AG10803 (cell line): ENCODE measurements around the gene TXNDC11.

ENCODE experiments used
- DNase-seq: peaks from one replicate; pipeline ENCODE4 v3.0.0; 2010; ENCODE audit warnings: low read depth
- H3K4me3 ChIP-seq: 2 replicates; pipeline ENCODE4 v1.5.1; 2011; ENCODE audit warnings: mild to moderate bottlenecking, low read length, control low read depth
- TF ChIP-seq, protein P1 (sequence below): conservative IDR thresholded peaks from 2 replicates; pipeline ENCODE4 v1.5.1; 2011; ENCODE audit warnings: mild to moderate bottlenecking, low read length, control low read depth, inconsistent platforms

The TXNDC11 gene

DNA sequence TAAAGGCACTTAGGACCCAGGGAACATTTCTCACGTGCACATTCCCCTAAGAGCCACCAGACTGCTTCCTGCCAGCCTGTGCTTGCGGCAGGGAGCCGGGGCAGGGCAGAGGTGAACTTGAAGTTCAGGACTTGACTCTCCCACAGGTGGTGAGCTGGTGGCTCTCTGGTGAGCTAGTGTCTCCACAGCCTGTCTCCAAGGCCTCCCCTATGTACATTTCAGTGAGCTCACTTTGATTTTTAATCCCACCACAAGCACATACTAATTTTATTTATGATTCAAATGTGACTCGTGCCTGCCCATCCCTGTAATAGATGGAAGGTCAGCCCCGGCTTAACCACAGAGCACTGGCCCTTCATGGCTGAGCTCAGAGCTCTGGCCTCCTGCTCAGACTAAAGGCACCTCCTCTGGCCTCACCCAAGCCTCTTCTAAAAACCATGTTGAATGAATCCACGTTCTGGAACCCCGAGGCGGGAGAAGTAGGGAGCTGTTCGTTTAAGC lies 65.2 kb downstream of the TXNDC11 start:
- TF ChIP-seq, protein P1, sequence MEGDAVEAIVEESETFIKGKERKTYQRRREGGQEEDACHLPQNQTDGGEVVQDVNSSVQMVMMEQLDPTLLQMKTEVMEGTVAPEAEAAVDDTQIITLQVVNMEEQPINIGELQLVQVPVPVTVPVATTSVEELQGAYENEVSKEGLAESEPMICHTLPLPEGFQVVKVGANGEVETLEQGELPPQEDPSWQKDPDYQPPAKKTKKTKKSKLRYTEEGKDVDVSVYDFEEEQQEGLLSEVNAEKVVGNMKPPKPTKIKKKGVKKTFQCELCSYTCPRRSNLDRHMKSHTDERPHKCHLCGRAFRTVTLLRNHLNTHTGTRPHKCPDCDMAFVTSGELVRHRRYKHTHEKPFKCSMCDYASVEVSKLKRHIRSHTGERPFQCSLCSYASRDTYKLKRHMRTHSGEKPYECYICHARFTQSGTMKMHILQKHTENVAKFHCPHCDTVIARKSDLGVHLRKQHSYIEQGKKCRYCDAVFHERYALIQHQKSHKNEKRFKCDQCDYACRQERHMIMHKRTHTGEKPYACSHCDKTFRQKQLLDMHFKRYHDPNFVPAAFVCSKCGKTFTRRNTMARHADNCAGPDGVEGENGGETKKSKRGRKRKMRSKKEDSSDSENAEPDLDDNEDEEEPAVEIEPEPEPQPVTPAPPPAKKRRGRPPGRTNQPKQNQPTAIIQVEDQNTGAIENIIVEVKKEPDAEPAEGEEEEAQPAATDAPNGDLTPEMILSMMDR, result no peak
- no peak overlapping the region for H3K4me3 ChIP-seq
- DNase-seq, result peak; percentile 10

DNA sequence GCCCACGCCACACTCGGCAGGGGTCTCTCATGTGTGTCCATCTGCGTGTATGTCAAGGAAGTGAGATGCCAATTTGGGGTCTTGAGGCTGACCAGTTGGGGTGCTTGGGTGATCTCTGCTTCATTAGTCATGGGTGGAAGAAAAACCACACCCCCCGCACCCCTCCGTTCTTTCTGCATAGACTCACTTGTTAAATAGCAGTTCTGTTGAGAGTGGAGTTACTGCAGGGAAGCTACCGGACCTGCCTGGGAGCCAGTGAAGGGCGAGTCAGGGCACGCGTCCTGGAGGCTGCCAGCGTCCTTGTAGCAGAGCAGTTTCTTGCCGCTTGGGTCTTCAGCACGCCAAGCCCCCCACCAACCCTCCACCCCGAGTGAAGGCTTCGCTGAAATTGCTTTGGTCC lies 65.9 kb downstream of the TXNDC11 start:
- no peak for DNase-seq

DNA sequence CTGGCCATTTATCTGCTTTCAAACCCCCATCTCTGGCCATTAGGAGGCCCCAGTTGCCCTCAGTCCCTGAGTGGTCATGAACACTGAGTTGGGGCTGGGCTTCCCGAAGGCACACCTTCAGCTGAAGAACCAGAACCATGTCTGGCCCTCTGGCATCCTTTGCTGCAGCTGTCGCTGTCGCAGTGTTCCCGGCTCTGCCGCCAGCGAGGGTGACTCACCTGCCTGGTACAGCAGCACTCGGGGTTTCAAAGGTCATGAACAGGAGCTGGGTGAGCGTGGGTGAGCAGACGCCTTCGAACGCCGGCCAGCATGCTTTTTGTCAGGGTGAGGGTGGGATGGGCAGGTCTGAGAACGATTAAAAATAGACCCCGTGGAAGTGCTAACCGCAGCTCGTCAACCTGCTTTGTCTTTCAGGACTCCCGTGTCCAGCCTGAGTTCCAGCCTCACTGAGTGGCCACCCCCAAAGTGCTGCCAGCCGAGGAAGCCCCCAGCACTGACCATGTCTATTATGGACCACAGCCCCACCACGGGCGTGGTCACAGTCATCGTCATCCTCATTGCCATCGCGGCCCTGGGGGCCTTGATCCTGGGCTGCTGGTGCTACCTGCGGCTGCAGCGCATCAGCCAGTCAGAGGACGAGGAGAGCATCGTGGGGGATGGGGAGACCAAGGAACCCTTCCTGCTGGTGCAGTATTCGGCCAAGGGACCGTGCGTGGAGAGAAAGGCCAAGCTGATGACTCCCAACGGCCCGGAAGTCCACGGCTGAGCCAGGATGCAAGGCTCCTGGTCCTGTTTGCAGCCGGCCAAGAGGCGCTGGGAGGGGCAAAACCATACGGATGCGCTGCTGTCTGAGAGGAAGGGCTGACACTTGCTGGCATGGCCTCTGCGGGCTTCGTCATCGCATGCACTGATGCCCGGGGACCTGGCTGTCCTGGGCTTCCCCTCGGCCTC lies 66.8 kb downstream of the TXNDC11 start:
- TF ChIP-seq, protein P1, result no peak
- H3K4me3 ChIP-seq, result no peak overlapping the region
- DNase-seq, result no peak

More for the DNA sequence above, 65.9 kb downstream of the TXNDC11 start:
- TF ChIP-seq, protein P1, result no peak
- no peak overlapping the region for H3K4me3 ChIP-seq

DNA sequence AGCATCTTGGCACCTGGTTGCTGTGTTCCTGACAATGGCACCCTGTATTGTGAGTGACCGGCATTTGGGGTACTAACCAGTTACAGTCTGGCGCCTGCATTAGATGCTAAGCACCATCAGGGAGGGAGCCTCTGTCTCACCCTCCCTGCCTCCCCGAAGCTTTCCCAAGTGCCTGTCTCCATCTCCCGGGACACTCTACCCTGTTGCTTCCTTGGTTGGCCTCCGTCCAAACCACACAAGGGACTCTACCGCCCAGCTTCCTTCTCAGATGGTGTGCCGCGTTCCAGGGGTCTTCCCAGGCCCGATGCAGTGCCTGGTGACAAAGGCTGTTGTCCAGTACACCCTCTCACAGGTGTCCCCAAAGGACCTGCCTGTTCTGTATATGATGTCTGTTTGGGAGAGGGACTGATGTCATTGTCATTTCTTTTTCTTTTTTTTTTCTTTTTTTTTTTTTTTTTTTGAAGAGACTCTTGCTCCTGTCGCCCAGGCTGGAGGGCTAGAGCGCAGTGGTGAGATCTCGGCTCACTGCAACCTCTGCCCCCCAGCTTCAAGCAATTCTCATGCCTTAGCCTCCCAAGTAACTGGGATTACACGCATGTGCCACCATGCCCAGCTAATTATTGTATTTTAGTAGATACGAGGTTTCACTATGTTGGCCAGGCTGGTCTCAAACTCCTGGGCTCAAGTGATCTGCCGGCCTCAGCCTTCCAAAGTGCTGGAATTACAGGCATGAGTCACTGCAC lies 67.7 kb downstream of the TXNDC11 start:
- DNase-seq, result no peak
- H3K4me3 ChIP-seq, result no peak overlapping the region
- TF ChIP-seq, protein P1, result no peak

DNA sequence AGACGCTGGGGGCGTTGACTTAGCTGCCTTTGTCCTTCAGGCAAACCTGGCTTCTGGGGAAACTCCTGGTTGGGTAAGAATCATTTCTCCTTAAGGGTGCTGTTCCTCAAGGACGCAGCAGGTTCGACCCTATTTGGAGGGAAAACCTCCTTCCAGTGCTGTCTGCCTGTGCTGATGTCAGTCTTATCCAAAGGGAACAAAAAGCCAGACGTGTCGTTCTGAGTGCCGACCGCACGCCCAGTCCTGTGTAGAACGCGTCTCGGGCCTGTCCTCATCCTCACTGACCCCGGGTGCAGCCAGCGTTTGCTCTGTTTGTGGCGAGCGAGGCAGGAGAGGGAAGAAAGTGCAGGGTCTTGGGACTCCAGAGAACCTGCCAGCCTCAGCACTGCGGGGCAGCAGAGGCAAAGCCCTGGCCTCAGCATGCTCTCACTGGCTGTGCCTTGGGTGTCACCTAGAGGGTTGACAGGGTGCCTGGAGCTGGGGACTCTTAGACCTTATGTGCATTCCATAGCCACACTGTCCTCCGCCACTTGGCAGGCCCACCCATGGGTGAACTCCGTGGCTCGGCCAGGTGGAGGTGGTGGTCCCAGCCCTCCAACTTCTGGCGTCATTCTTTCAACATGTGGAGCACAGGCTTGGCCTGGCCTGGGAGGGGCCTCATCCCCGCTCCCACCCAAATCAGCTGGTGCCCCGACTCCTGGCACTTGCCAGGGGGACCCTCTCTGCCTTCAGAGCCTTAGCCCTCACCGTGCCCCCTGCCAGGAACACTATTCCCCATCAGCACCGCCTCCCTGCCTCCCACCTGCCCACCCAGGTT lies 68.4 kb downstream of the TXNDC11 start:
- no peak overlapping the region for H3K4me3 ChIP-seq
- no peak for DNase-seq
- TF ChIP-seq, protein P1, result no peak

DNA sequence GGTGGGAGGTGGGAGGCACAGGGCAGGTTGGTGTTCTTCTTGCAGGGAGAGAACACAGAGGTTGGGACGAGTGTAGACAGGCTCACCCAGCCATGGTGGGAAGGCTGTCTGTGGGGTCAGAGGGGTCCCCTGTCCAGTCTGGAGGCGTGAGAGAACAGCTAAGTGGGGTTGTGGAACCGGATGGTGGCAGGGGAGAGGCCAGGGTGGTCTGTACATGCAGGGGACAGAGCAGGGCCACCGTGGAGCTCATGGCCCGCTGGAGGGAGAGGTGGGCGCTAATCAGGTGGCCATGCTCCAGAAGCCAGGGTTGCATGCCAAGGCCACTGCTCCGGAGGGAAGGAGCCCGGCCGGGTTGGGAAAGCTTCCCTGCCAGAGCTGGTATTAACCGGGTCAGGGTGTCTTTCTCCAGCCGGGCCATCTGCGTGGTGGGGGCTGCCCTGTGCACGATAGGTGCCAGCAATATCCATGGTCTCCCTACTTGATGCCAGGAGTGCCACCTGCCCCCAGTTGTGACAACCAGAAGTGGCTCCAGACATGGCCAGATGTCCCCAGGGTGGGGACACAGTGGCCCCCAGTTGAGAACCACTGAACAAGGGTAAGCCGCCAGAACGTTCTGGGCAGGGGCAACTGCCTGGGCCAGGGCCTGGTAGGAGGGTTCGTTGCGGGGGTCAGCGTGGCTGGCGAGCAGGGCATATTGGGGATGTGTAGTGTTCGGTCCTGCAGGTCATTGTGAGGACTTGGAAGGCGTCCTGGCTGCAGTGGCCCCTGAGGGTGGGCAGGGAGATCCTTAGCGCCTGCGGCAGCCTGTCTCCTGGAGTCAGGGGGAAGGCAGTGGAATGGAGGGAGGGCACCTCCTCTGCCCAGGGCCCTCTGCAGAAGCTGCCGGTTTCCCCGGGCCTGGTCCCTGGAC lies 69.3 kb downstream of the TXNDC11 start:
- TF ChIP-seq, protein P1, result no peak
- no peak for DNase-seq
- no peak overlapping the region for H3K4me3 ChIP-seq
